Brain microvascular endothelial cell (primary cell): ENCODE measurements around the gene B4GALT2.

ENCODE experiments used
- DNase-seq: peaks from one replicate; pipeline ENCODE4 v3.0.0-alpha.2; 2020
- H3K27ac ChIP-seq: fragments of 250-450 bp; sonication (Bioruptor Pico); 2 replicates; pipeline ENCODE4 v1.5.1; 2020; ENCODE audit warnings: mild to moderate bottlenecking, moderate library complexity
- H3K27me3 ChIP-seq: fragments of 250-450 bp; sonication (Bioruptor Pico); replicated peaks from 2 replicates; pipeline ENCODE4 v1.5.1; 2020; ENCODE audit warnings: mild to moderate bottlenecking
- H3K36me3 ChIP-seq: fragments of 250-450 bp; sonication (Bioruptor Pico); replicated peaks from 2 replicates; pipeline ENCODE4 v1.5.1; 2020; ENCODE audit warnings: mild to moderate bottlenecking
- H3K4me3 ChIP-seq: 2 replicates; pipeline ENCODE4 v1.5.1; 2011; ENCODE audit warnings: low read depth, mild to moderate bottlenecking, control low read depth, low read length, moderate library complexity
- in situ Hi-C: cut with HindIII; loops from 2 replicates; pipeline ENCODE4 v1.10.0; 2017; ENCODE audit warnings: low sequenced_read_pairs, low pct_ligation_motif_present
- TF ChIP-seq, protein P1 (sequence below): IDR thresholded peaks from 2 replicates; pipeline ENCODE4 v1.5.1; 2011; ENCODE audit warnings: low read depth, mild to moderate bottlenecking, moderate library complexity, low read length, control low read depth, inconsistent platforms; ENCODE audit errors: missing control alignments

B4GALT2 gene

DNA sequence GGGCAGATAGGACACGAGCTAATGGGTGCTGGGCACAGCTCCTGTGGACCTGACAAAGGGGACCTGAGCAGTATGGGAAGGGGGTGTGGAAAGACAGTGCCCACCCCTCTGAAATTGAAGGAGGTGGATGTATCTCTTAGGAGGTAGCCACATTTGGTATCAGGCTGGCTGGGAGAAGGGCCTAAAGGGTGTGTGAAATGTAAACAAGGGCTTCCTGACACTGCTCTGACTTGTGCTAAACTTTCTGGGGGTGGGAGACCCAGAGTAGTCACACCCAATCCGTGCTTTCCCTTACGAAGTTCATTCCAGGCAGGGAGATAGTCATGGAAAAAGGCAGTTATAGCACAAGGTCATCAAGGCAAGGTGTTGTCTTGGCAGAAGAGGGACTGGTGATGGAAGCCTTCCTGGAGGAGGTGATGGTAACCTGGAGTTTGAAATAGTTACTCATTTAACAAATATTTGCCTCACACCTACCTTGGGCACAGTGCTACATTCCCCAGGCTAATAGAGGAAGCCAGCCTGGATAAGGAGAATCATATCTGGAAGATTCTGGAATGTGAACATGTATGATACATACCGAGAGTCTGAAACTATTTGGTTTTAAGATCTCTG is 7.1 kb downstream of the B4GALT2 start:
- H3K4me3 ChIP-seq = no peak overlapping the region
- peaks cover 19% of the 10 kb centered on the region for H3K36me3 ChIP-seq
- TF ChIP-seq, protein P1, sequence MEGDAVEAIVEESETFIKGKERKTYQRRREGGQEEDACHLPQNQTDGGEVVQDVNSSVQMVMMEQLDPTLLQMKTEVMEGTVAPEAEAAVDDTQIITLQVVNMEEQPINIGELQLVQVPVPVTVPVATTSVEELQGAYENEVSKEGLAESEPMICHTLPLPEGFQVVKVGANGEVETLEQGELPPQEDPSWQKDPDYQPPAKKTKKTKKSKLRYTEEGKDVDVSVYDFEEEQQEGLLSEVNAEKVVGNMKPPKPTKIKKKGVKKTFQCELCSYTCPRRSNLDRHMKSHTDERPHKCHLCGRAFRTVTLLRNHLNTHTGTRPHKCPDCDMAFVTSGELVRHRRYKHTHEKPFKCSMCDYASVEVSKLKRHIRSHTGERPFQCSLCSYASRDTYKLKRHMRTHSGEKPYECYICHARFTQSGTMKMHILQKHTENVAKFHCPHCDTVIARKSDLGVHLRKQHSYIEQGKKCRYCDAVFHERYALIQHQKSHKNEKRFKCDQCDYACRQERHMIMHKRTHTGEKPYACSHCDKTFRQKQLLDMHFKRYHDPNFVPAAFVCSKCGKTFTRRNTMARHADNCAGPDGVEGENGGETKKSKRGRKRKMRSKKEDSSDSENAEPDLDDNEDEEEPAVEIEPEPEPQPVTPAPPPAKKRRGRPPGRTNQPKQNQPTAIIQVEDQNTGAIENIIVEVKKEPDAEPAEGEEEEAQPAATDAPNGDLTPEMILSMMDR = no peak
- no peaks in the 10 kb centered on the region for H3K27me3 ChIP-seq
- no peak overlapping the region for H3K27ac ChIP-seq
- no peak for DNase-seq
- in situ Hi-C loops = no loop called here

DNA sequence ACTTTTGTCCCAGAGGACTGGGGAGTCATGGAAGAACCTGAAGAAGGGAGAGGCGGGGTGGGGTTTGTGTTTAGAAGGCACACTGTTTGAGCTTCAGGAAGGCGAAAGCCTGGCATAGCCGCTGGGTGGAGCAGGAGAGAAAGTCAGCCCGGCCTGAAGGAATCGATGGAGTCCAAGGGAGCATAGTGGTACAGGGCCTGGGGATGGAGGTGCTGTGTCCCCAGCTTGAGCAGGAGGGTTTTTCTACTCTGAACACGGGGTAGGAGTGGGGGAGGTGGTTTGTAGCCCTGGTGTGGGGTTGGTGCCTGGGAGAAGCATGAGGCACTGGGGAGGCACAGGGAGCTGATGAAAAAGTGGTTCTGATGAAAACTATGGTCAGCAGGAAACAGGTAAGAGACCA is 7.7 kb downstream of the B4GALT2 start:
- Histone ChIP-seq H3K4me3 (no peak overlapping the region), H3K27ac (no peak overlapping the region), H3K36me3 (peaks cover 19% of the 10 kb centered on the region), H3K27me3 (no peaks in the 10 kb centered on the region)
- in situ Hi-C loops = no loop called here
- no peak for DNase-seq
- TF ChIP-seq, protein P1 = peak; percentile 12

DNA sequence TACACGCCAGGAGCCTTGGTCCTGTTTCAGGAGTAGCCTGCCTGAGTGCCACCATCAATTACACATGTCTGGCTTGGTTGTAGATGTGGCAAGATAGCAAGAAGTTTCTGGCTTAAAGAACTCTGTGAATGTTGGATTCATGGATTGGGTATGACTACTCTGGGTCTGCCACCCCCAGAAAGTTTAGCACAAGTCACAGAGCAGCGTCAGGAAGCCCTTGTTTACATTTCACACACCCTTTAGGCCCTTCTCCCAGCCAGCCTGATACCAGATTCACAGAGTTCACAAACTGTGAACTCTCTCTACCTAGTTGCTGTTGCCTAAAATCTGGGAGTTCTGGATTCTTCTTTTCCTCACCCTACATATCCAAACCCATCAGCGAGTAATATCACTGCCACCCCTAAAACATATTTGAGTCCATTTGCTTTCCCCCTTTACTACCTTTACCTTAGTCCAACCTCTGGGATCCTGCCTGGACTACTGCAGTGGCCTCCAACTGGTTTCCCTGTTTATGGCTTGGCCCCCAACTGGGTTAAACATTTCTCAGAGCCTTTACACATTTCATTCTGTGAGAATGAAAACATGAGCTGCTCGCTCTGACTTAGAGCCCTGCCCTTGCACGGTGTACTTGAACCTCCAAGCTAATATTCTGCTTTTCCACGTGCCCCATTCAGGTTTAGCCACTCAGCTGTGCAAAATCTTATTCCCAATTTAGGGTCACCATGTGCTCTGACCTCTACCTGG is 8.3 kb downstream of the B4GALT2 start:
- Histone ChIP-seq H3K4me3 (no peak overlapping the region), H3K27ac (no peak overlapping the region), H3K36me3 (peaks cover 19% of the 10 kb centered on the region), H3K27me3 (no peaks in the 10 kb centered on the region)
- TF ChIP-seq, protein P1 = no peak
- in situ Hi-C loops = no loop called here
- no peak for DNase-seq

DNA sequence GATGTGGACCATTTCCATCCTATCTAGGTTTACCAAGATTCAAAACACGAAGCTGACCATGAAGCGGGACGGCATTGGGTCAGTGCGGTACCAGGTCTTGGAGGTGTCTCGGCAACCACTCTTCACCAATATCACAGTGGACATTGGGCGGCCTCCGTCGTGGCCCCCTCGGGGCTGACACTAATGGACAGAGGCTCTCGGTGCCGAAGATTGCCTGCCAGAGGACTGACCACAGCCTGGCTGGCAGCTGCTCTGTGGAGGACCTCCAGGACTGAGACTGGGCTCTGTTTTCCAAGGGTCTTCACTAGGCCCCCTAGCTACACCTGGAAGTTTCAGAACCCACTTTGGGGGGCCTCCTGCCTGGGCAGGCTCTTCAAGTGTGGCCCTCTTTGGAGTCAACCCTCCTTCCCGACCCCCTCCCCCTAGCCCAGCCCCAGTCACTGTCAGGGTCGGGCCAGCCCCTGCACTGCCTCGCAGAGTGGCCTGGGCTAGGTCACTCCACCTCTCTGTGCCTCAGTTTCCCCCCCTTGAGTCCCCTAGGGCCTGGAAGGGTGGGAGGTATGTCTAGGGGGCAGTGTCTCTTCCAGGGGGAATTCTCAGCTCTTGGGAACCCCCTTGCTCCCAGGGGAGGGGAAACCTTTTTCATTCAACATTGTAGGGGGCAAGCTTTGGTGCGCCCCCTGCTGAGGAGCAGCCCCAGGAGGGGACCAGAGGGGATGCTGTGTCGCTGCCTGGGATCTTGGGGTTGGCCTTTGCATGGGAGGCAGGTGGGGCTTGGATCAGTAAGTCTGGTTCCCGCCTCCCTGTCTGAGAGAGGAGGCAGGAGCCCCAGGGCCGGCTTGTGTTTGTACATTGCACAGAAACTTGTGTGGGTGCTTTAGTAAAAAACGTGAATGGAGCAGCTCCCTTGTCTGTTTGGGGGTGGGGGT is 11.5 kb downstream of the B4GALT2 start:
- H3K4me3 ChIP-seq = peak overlapping the region; percentile 69
- peaks cover 8% of the 10 kb centered on the region for H3K36me3 ChIP-seq
- no peak overlapping the region for H3K27ac ChIP-seq
- TF ChIP-seq, protein P1 = peak; percentile 28
- no peak for DNase-seq
- H3K27me3 ChIP-seq = no peaks in the 10 kb centered on the region
- in situ Hi-C loops = no loop called here

DNA sequence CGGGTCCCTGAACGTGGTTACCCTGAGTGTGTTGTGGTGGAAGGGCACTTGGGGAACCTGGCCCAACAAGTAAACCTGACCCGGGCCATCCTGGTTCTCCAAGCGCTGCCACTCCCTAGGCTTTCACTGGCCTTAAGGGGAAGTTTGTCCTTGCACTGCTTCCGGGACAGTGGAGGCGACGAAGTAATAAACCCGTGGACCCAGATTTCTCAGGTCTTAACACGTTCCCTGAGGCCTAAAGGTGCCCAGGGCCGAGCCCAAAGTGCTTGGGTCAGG is 12.1 kb downstream of the B4GALT2 start:
- H3K27me3 ChIP-seq = no peaks in the 10 kb centered on the region
- H3K27ac ChIP-seq = peak overlapping the region; percentile 3
- H3K36me3 ChIP-seq = peaks cover 2% of the 10 kb centered on the region
- in situ Hi-C loops = no loop called here
- DNase-seq = no peak
- TF ChIP-seq, protein P1 = no peak
- H3K4me3 ChIP-seq = peak overlapping the region; percentile 69
